HCT116 (cell line): ENCODE measurements around the gene HAO2. TPM values are rescaled to one million over a fixed set of nuclear protein-coding genes. Genes with fewer than 3 reads are reported as not detected.

Experiments used
- ATAC-seq: fragments of 200-7000 bp; cut with Tn5 transposase; 2 replicates; pipeline ENCODE4 v1.9.1; 2020; ENCODE audit warnings: mild to moderate bottlenecking, moderate library complexity
- BruUV-seq: library from RNA; stranded (reverse); fragments of 400-500 nt; replicated peaks from 2 replicates; lab custom pipeline; 2021; lab: Mats Ljungman, UMichigan
- CTCF ChIA-PET: fragments of 300-600 bp; sonication (Branson Sonifier 250); formaldehyde crosslinking; loops from one replicate; lab custom pipeline; 2021; ENCODE audit warnings: antibody characterized with exemption; lab: Charles Lee
- POLR2A ChIA-PET: fragments of 300-600, 350-600 bp; sonication (Branson Sonifier 250); formaldehyde crosslinking; loops from one replicate; lab custom pipeline; 2021; ENCODE audit warnings: antibody characterized with exemption; lab: Charles Lee
- RAD21 ChIA-PET, 2 experiments: fragments of 300-600 bp; sonication (Branson Sonifier 250); formaldehyde crosslinking; loops; one replicate each; lab custom pipeline; 2023; ENCODE audit warnings: low total read pairs in 2 of 2; ENCODE audit not compliant: uncharacterized antibody in 2 of 2, unreplicated experiment in 2 of 2, low non-redundant PET in 1 of 2; lab: Charles Lee
- DNase-seq: peaks from one replicate; pipeline ENCODE4 v3.0.0-alpha.2; 2010; ENCODE audit warnings: low read depth, low spot score
- H2AFZ ChIP-seq: fragments of 200-600 bp; shearing (Covaris generic), sonication (generic); 2 replicates; pipeline ENCODE4 v1.6.1; 2017; ENCODE audit warnings: low read depth, mixed run types, mixed read lengths, antibody characterized with exemption, low read length; ENCODE audit not compliant: poor library complexity, severe bottlenecking
- H3K27ac ChIP-seq: 2 replicates; pipeline ENCODE4 v1.5.1; 2012; ENCODE audit warnings: low read depth, low read length
- H3K27me3 ChIP-seq: fragments of 200-600 bp; sonication (generic); 2 replicates; pipeline ENCODE4 v1.6.1; 2016; ENCODE audit warnings: mixed run types, low read length, mixed read lengths; ENCODE audit not compliant: insufficient read depth
- H3K36me3 ChIP-seq, 2 experiments: fragments of 200-500 bp in 1 of 2; fragments of 200-600 bp in 1 of 2; sonication (Bioruptor generic) in 1 of 2; sonication (generic) in 1 of 2; 2 replicates each; pipeline versions ENCODE4 v1.5.1 to v1.6.1; 2014 to 2016; ENCODE audit warnings: low read length in 2 of 2, inconsistent platforms in 1 of 2, mixed read lengths in 1 of 2, mixed run types in 1 of 2; ENCODE audit not compliant: insufficient read depth in 2 of 2, control insufficient read depth in 1 of 2
- H3K4me1 ChIP-seq, 2 experiments: fragments of 200-600 bp in 1 of 2; sonication (generic) in 1 of 2; 2 replicates each; pipeline versions ENCODE4 v1.5.1 to v1.6.1; 2012 to 2017; ENCODE audit warnings: low read length in 2 of 2, inconsistent platforms in 1 of 2, mild to moderate bottlenecking in 1 of 2, mixed read lengths in 1 of 2, mixed run types in 1 of 2, moderate library complexity in 1 of 2; ENCODE audit not compliant: insufficient read depth in 2 of 2, control insufficient read depth in 1 of 2
- H3K4me2 ChIP-seq: fragments of 200-600 bp; sonication (generic); 2 replicates; pipeline ENCODE4 v1.6.1; 2017; ENCODE audit warnings: mixed run types, low read length, mixed read lengths
- H3K4me3 ChIP-seq, 2 experiments: fragments of 200-600 bp in 1 of 2; sonication (generic) in 1 of 2; replicated peaks in 1 of 2; 2 replicates each; pipeline ENCODE4 v1.5.1; 2011 to 2016; ENCODE audit warnings: low read length in 2 of 2, control low read depth in 1 of 2, low read depth in 1 of 2, mild to moderate bottlenecking in 1 of 2, mixed read lengths in 1 of 2, mixed run types in 1 of 2
- H3K79me2 ChIP-seq: fragments of 200-600 bp; sonication (generic); 2 replicates; pipeline ENCODE4 v1.6.1; 2017; ENCODE audit warnings: mild to moderate bottlenecking, mixed run types, low read length, moderate library complexity, mixed read lengths; ENCODE audit not compliant: insufficient read depth
- H3K9ac ChIP-seq: fragments of 200-600 bp; sonication (generic); 2 replicates; pipeline ENCODE4 v1.6.1; 2016; ENCODE audit warnings: low read length, mixed read lengths
- H3K9me2 ChIP-seq: fragments of 200-600 bp; sonication (generic), shearing (Covaris generic); 2 replicates; pipeline ENCODE4 v1.6.1; 2017; ENCODE audit warnings: mixed run types, mild to moderate bottlenecking, moderate library complexity; ENCODE audit not compliant: insufficient read depth
- H3K9me3 ChIP-seq, 2 experiments: fragments of 200-500 bp in 1 of 2; fragments of 200-600 bp in 1 of 2; sonication (Bioruptor generic) in 1 of 2; sonication (generic) in 1 of 2; 2 replicates each; pipeline ENCODE4 v1.6.1; 2014 to 2017; ENCODE audit warnings: low read length in 2 of 2, mixed read lengths in 2 of 2, inconsistent platforms in 1 of 2, low read depth in 1 of 2, mild to moderate bottlenecking in 1 of 2, mixed run types in 1 of 2, moderate library complexity in 1 of 2; ENCODE audit not compliant: control insufficient read depth in 1 of 2, insufficient read depth in 1 of 2
- H4K20me1 ChIP-seq: fragments of 200-600 bp; sonication (generic), shearing (Covaris generic); 2 replicates; pipeline ENCODE4 v1.6.1; 2017; ENCODE audit warnings: mixed run types, mild to moderate bottlenecking, moderate library complexity; ENCODE audit not compliant: insufficient read depth
- CBX3 ChIP-seq: IDR thresholded peaks from 2 replicates; pipeline ENCODE4 v1.6.1; 2012; ENCODE audit warnings: low read depth
- CEBPB ChIP-seq: IDR thresholded peaks from 2 replicates; pipeline ENCODE4 v1.6.1; 2012; ENCODE audit warnings: low read depth
- EGR1 ChIP-seq: IDR thresholded peaks from 2 replicates; pipeline ENCODE4 v1.6.1; 2012; ENCODE audit warnings: low read depth
- EZH2 ChIP-seq: fragments of 200-600 bp; sonication (generic); IDR thresholded peaks from 2 replicates; pipeline ENCODE4 v1.6.1; 2017; ENCODE audit warnings: antibody characterized with exemption, mixed run types
- EZH2phosphoT487 ChIP-seq: fragments of 200-600 bp; IDR thresholded peaks from 2 replicates; pipeline ENCODE4 v1.6.1; 2018; ENCODE audit warnings: antibody characterized with exemption, borderline replicate concordance
- FOSL1 ChIP-seq: IDR thresholded peaks from 2 replicates; pipeline ENCODE4 v1.6.1; 2012; ENCODE audit warnings: low read depth
- JUND ChIP-seq: IDR thresholded peaks from 2 replicates; pipeline ENCODE4 v1.6.1; 2012
- POLR2A ChIP-seq: IDR thresholded peaks from 2 replicates; pipeline ENCODE4 v1.7.0; 2011; ENCODE audit warnings: borderline replicate concordance; ENCODE audit not compliant: insufficient read depth, insufficient read length; ENCODE audit errors: extremely low read depth
- RAD21 ChIP-seq: IDR thresholded peaks from 2 replicates; pipeline ENCODE4 v1.6.1; 2012; ENCODE audit warnings: low read depth, mild to moderate bottlenecking
- SP1 ChIP-seq: IDR thresholded peaks from 2 replicates; pipeline ENCODE4 v1.6.1; 2012; ENCODE audit warnings: low read depth
- SRF ChIP-seq: IDR thresholded peaks from 2 replicates; pipeline ENCODE4 v1.6.1; 2012; ENCODE audit warnings: low read depth
- TCF7L2 ChIP-seq: IDR thresholded peaks from 2 replicates; pipeline ENCODE4 v1.7.0; 2011; ENCODE audit warnings: borderline replicate concordance, inconsistent platforms; ENCODE audit not compliant: insufficient read depth, insufficient read length; ENCODE audit errors: extremely low read depth
- YY1 ChIP-seq: IDR thresholded peaks from 2 replicates; pipeline ENCODE4 v1.6.1; 2011; ENCODE audit warnings: low read length, low read depth, moderate library complexity, mild to moderate bottlenecking; ENCODE audit not compliant: insufficient replicate concordance; ENCODE audit errors: extremely low read depth
- ZFX ChIP-seq: fragments of 450-650 bp; IDR thresholded peaks from 2 replicates; pipeline ENCODE4 v1.6.1; 2017
- ZNF274 ChIP-seq: fragments of 200-500 bp; sonication (Bioruptor generic); IDR thresholded peaks from 2 replicates; pipeline ENCODE4 v1.6.1; 2014; ENCODE audit warnings: mild to moderate bottlenecking, low read depth, low read length, inconsistent platforms
- intact Hi-C: fragments of 100-400 bp; cut with micrococcal nuclease; formaldehyde crosslinking; loops from 2 replicates; pipeline ENCODE4 v1.10.0; 2022
- total RNA-seq: library from RNA; stranded (reverse); gene quantifications from one replicate; pipeline ENCODE4 v1.2.1, GENCODE V29; 2021; ENCODE audit not compliant: unreplicated experiment
- TF ChIP-seq, protein P1 (sequence below): IDR thresholded peaks from 2 replicates; pipeline ENCODE4 v1.6.1; 2012; ENCODE audit warnings: low read depth
- TF ChIP-seq, protein P2 (sequence below): IDR thresholded peaks from 2 replicates; pipeline ENCODE4 v1.6.1; 2012
- TF ChIP-seq, protein P3 (sequence below), 3 experiments: fragments of 200-600 bp in 1 of 3; sonication (generic) in 1 of 3; IDR thresholded peaks in 2 of 3; conservative IDR thresholded peaks in 1 of 3; 2 replicates each; pipeline ENCODE4 v1.5.1; 2012 to 2017; ENCODE audit warnings: low read depth in 2 of 3, low read length in 2 of 3, antibody characterized with exemption in 1 of 3, borderline replicate concordance in 1 of 3, control low read depth in 1 of 3, mild to moderate bottlenecking in 1 of 3, mixed read lengths in 1 of 3, mixed run types in 1 of 3, moderate library complexity in 1 of 3; ENCODE audit not compliant: insufficient read depth in 1 of 3
- TF ChIP-seq, protein P4 (sequence below): IDR thresholded peaks from 2 replicates; pipeline ENCODE4 v1.6.1; 2012

Gene HAO2
- total RNA-seq, 1 experiment from 2014 or later = not detected

DNA sequence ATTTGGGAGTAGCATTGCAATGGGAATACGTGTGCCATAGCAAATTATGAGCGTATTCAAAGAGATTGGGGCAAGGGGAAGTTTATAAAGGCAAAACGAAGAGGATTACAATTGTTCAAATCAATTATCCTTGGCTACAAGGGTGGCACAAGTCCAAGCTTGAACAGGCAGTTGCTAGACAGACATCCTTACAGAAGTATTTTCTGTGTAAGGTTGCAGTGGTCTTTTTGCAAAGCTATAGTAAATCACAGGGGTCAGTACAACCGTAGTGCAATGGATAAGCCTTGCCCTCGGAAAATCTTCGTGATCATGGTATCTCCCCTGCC, 37.4 kb upstream of the HAO2 start (continued):
- TF ChIP-seq, protein P1, sequence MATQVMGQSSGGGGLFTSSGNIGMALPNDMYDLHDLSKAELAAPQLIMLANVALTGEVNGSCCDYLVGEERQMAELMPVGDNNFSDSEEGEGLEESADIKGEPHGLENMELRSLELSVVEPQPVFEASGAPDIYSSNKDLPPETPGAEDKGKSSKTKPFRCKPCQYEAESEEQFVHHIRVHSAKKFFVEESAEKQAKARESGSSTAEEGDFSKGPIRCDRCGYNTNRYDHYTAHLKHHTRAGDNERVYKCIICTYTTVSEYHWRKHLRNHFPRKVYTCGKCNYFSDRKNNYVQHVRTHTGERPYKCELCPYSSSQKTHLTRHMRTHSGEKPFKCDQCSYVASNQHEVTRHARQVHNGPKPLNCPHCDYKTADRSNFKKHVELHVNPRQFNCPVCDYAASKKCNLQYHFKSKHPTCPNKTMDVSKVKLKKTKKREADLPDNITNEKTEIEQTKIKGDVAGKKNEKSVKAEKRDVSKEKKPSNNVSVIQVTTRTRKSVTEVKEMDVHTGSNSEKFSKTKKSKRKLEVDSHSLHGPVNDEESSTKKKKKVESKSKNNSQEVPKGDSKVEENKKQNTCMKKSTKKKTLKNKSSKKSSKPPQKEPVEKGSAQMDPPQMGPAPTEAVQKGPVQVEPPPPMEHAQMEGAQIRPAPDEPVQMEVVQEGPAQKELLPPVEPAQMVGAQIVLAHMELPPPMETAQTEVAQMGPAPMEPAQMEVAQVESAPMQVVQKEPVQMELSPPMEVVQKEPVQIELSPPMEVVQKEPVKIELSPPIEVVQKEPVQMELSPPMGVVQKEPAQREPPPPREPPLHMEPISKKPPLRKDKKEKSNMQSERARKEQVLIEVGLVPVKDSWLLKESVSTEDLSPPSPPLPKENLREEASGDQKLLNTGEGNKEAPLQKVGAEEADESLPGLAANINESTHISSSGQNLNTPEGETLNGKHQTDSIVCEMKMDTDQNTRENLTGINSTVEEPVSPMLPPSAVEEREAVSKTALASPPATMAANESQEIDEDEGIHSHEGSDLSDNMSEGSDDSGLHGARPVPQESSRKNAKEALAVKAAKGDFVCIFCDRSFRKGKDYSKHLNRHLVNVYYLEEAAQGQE = no peak
- TF ChIP-seq FOSL1 (no peak), RAD21 (no peak), SRF (no peak), CBX3 (no peak)

DNA sequence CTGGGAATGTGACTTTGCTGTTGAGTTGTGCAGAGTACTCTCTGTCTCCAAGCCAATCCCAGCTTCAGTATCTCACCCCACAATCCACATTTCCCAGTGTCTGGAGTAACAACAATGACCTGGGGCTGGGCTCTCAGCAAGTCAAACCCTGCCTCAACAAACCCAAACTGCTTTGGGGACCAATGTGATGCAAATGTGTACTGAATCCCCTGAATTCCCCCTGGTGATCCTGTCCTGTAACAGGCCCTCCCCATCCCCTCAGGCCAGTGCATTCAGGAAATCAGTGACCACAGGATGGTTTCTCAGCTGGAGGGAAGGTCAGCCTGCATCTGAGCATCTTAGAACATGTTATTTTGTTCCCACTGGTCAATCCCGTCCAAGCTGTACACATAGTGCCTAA, 36.7 kb upstream of the HAO2 start:
- Histone ChIP-seq H3K27ac (no peak overlapping the region), H3K4me2 (no peak overlapping the region), H3K9me2 (no peaks in the 10 kb centered on the region), H3K36me3 (no peaks in the 10 kb centered on the region), H4K20me1 (no peaks in the 10 kb centered on the region), H3K4me1 (no peaks in the 10 kb centered on the region), H3K79me2 (no peaks in the 10 kb centered on the region), H2AFZ (no peak overlapping the region), H3K9ac (no peak overlapping the region), H3K9me3 (no peaks in the 10 kb centered on the region), H3K27me3 (no peaks in the 10 kb centered on the region), H3K4me3 (no peak overlapping the region)
- ChIA-PET CTCF (interaction anchor here (0.6 kb wide), 1 partner anchor 1626 kb away, joined by 3 read pairs; no protein-coding TSS in a partner anchor), POLR2A (no interaction called here), RAD21 (no interaction called here)
- BruUV-seq = no TSS peak
- no peak for TF ChIP-seq CEBPB
- no peak for TF ChIP-seq JUND
- no peak for TF ChIP-seq CBX3
- no peak for TF ChIP-seq TCF7L2
- TF ChIP-seq YY1 = no peak
- TF ChIP-seq EGR1 = no peak
- no peak for TF ChIP-seq EZH2phosphoT487
- TF ChIP-seq ZFX = no peak
- TF ChIP-seq EZH2 = no peak
- TF ChIP-seq ZNF274 = no peak
- no peak for TF ChIP-seq POLR2A
- TF ChIP-seq SP1 = no peak
- TF ChIP-seq, protein P2, sequence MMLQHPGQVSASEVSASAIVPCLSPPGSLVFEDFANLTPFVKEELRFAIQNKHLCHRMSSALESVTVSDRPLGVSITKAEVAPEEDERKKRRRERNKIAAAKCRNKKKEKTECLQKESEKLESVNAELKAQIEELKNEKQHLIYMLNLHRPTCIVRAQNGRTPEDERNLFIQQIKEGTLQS = no peak
- TF ChIP-seq, protein P3, sequence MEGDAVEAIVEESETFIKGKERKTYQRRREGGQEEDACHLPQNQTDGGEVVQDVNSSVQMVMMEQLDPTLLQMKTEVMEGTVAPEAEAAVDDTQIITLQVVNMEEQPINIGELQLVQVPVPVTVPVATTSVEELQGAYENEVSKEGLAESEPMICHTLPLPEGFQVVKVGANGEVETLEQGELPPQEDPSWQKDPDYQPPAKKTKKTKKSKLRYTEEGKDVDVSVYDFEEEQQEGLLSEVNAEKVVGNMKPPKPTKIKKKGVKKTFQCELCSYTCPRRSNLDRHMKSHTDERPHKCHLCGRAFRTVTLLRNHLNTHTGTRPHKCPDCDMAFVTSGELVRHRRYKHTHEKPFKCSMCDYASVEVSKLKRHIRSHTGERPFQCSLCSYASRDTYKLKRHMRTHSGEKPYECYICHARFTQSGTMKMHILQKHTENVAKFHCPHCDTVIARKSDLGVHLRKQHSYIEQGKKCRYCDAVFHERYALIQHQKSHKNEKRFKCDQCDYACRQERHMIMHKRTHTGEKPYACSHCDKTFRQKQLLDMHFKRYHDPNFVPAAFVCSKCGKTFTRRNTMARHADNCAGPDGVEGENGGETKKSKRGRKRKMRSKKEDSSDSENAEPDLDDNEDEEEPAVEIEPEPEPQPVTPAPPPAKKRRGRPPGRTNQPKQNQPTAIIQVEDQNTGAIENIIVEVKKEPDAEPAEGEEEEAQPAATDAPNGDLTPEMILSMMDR (IDR thresholded peaks at IDR 0.05 in 2 of 3, conservative IDR thresholded peaks at IDR 0.05 in 1 of 3; ENCODE audit: borderline replicate concordance in 1 of 3, insufficient read depth in 1 of 3, low read depth in 2 of 3, low read length in 2 of 3) = no peak
- TF ChIP-seq, protein P4, sequence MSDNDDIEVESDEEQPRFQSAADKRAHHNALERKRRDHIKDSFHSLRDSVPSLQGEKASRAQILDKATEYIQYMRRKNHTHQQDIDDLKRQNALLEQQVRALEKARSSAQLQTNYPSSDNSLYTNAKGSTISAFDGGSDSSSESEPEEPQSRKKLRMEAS = no peak
- no peak for DNase-seq
- intact Hi-C loops = no loop called here
- ATAC-seq = no peak
